GM23338 (cell line): ENCODE results near the gene CALHM2. TPM values are rescaled to one million over a fixed set of nuclear protein-coding genes. Genes with fewer than 3 reads are reported as not detected.

Experiments used
- ATAC-seq: fragments of 200-7000 bp; cut with Tn5 transposase; 3 replicates; pipeline ENCODE4 v1.9.1; 2020
- DNase-seq: peaks from one replicate; pipeline ENCODE4 v3.0.0-alpha.2; 2015; ENCODE audit warnings: low spot score
- H2AFZ ChIP-seq: fragments of 200-600 bp; sonication (generic); 2 replicates; pipeline ENCODE4 v1.8.0; 2016; ENCODE audit warnings: antibody characterized with exemption, mild to moderate bottlenecking, moderate library complexity
- H3F3A ChIP-seq: fragments of 200-600 bp; sonication (generic); replicated peaks from 2 replicates; pipeline ENCODE4 v1.8.0; 2017; ENCODE audit warnings: antibody characterized with exemption, mixed run types, low read depth
- H3K27ac ChIP-seq: fragments of 200-600 bp; sonication (generic); 2 replicates; pipeline ENCODE4 v1.6.1; 2016; ENCODE audit warnings: low read depth
- H3K27me3 ChIP-seq: fragments of 200-600 bp; sonication (generic); 2 replicates; pipeline ENCODE4 v1.8.0; 2016; ENCODE audit warnings: mild to moderate bottlenecking, mixed run types, moderate library complexity; ENCODE audit not compliant: insufficient read depth
- H3K36me3 ChIP-seq: fragments of 200-600 bp; sonication (generic); 2 replicates; pipeline ENCODE4 v1.8.0; 2016; ENCODE audit warnings: mild to moderate bottlenecking; ENCODE audit not compliant: insufficient read depth
- H3K4me1 ChIP-seq: fragments of 200-600 bp; sonication (generic); 2 replicates; pipeline ENCODE4 v1.8.0; 2016; ENCODE audit warnings: mild to moderate bottlenecking, moderate library complexity; ENCODE audit not compliant: insufficient read depth
- H3K4me2 ChIP-seq: fragments of 200-600 bp; sonication (generic); 2 replicates; pipeline ENCODE4 v1.7.1; 2017; ENCODE audit warnings: mixed run types
- H3K4me3 ChIP-seq: fragments of 200-600 bp; sonication (generic); 2 replicates; pipeline ENCODE4 v1.6.1; 2016; ENCODE audit warnings: mixed run types
- H3K79me2 ChIP-seq: fragments of 200-600 bp; sonication (generic); replicated peaks from 2 replicates; pipeline ENCODE4 v1.8.0; 2017; ENCODE audit warnings: mild to moderate bottlenecking; ENCODE audit not compliant: insufficient read depth
- H3K9me2 ChIP-seq: fragments of 200-600 bp; sonication (generic); 2 replicates; pipeline ENCODE4 v1.8.0; 2017; ENCODE audit not compliant: insufficient read depth
- H4K20me1 ChIP-seq: fragments of 200-600 bp; sonication (generic); replicated peaks from 2 replicates; pipeline ENCODE4 v1.8.0; 2017; ENCODE audit warnings: mild to moderate bottlenecking; ENCODE audit not compliant: insufficient read depth
- H3K27ac Mint-ChIP-seq: 2 replicates; pipeline ENCODE4 v1.8.0; 2020; ENCODE audit warnings: inconsistent platforms, mild to moderate bottlenecking, moderate library complexity, mixed read lengths
- H3K27me3 Mint-ChIP-seq: 3 replicates; pipeline ENCODE4 v1.8.0; 2022; ENCODE audit warnings: low read depth, mild to moderate bottlenecking, moderate library complexity, mixed read lengths, inconsistent platforms; ENCODE audit not compliant: insufficient read depth, poor library complexity
- H3K36me3 Mint-ChIP-seq: 3 replicates; pipeline ENCODE4 v1.8.0; 2021; ENCODE audit warnings: low read depth, mild to moderate bottlenecking, inconsistent platforms, moderate library complexity, mixed read lengths
- H3K4me1 Mint-ChIP-seq: 3 replicates; pipeline ENCODE4 v1.8.0; 2020; ENCODE audit warnings: mild to moderate bottlenecking, inconsistent platforms, mixed read lengths
- H3K4me3 Mint-ChIP-seq: 3 replicates; pipeline ENCODE4 v1.8.0; 2021; ENCODE audit warnings: moderate library complexity, mild to moderate bottlenecking, inconsistent platforms, mixed read lengths
- H3K9me3 Mint-ChIP-seq: 3 replicates; pipeline ENCODE4 v1.8.0; 2020; ENCODE audit warnings: moderate library complexity, mild to moderate bottlenecking, inconsistent platforms, mixed read lengths
- CREB1 ChIP-seq: fragments of 250-450 bp; sonication (Bioruptor Pico); IDR thresholded peaks from 2 replicates; pipeline ENCODE4 v1.5.0; 2020; ENCODE audit warnings: low read depth, mild to moderate bottlenecking, moderate library complexity
- CTCF ChIP-seq, 2 experiments: fragments of 200-600 bp in 1 of 2; sonication (generic) in 1 of 2; conservative IDR thresholded peaks; 2 replicates each; pipeline versions ENCODE4 v1.5.1 to v1.6.1; 2016 to 2017; ENCODE audit warnings: antibody characterized with exemption in 2 of 2, low read depth in 2 of 2, mild to moderate bottlenecking in 2 of 2, moderate library complexity in 1 of 2
- ETS1 ChIP-seq: IDR thresholded peaks from 2 replicates; pipeline ENCODE4 v1.6.1; 2016; ENCODE audit warnings: antibody characterized with exemption
- EZH2 ChIP-seq: fragments of 200-600 bp; sonication (generic); IDR thresholded peaks from one replicate; pipeline ENCODE4 v1.8.0; 2017; ENCODE audit warnings: antibody characterized with exemption, mild to moderate bottlenecking, low read depth; ENCODE audit not compliant: unreplicated experiment
- EZH2phosphoT487 ChIP-seq: fragments of 200-600 bp; sonication (generic); IDR thresholded peaks from one replicate; pipeline ENCODE4 v1.8.1; 2018; ENCODE audit warnings: antibody characterized with exemption; ENCODE audit not compliant: unreplicated experiment
- JUNB ChIP-seq: IDR thresholded peaks from one replicate; pipeline ENCODE4 v1.6.1; 2016; ENCODE audit warnings: antibody characterized with exemption; ENCODE audit not compliant: unreplicated experiment
- NANOG ChIP-seq: IDR thresholded peaks from 2 replicates; pipeline ENCODE4 v1.6.1; 2016; ENCODE audit warnings: antibody characterized with exemption, borderline replicate concordance
- POLR2AphosphoS5 ChIP-seq: IDR thresholded peaks from 2 replicates; pipeline ENCODE4 v1.6.1; 2016; ENCODE audit warnings: antibody characterized with exemption, low read depth
- REST ChIP-seq: IDR thresholded peaks from one replicate; pipeline ENCODE4 v1.6.1; 2018; ENCODE audit warnings: antibody characterized with exemption; ENCODE audit not compliant: unreplicated experiment
- STAT1 ChIP-seq: IDR thresholded peaks from one replicate; pipeline ENCODE4 v1.6.1; 2016; ENCODE audit warnings: antibody characterized with exemption; ENCODE audit not compliant: unreplicated experiment
- ZNF114 ChIP-seq: fragments of 250-450 bp; sonication (Bioruptor Pico); IDR thresholded peaks from 2 replicates; pipeline ENCODE4 v1.5.0; 2020; ENCODE audit warnings: mild to moderate bottlenecking, moderate library complexity
- ZNF331 ChIP-seq: fragments of 250-450 bp; sonication (Bioruptor Pico); IDR thresholded peaks from 2 replicates; pipeline ENCODE4 v1.5.0; 2020; ENCODE audit warnings: low read depth, mild to moderate bottlenecking, moderate library complexity
- ZNF462 ChIP-seq: fragments of 250-450 bp; sonication (Bioruptor Pico); IDR thresholded peaks from 2 replicates; pipeline ENCODE4 v1.5.0; 2020; ENCODE audit warnings: mild to moderate bottlenecking, moderate library complexity
- polyA plus RNA-seq: library from polyadenylated mRNA; unstranded; fragments of >200 nt; fragmentation: Nextera tagmentation; extraction: Ambion mirVana; gene quantifications from 2 replicates; pipeline ENCODE4 v1.2.1, GENCODE V29; 2016
- total RNA-seq: library from RNA; depleted of rRNA; stranded (reverse); fragments of >200 nt; shearing (Covaris generic); gene quantifications from 2 replicates; pipeline ENCODE4 v1.2.3, GENCODE V29; 2014

The CALHM2 gene
- total and polyA plus RNA-seq, 2 experiments from 2014 or later = 2.1 to 2.2 TPM

DNA sequence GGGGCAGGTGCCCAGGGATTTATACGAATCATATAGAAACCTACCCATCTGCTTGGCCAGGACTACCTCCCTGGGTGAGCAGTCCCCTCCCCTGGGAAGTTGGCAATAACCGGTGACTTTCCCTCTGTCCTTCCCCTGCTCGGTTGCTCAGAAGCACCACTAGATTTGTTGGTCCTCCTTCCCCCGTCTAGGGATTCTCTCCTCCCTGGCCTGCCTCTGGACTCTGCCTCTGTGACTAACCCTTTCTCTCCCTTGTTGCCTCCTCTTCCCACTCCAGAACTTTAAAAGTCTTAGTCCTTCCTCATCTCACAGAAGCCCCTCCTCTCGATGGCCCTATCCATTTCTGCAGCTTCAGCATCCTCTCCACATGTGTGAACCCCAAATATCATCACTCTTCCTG is 17.0 kb upstream of the CALHM2 start:
- Mint-ChIP-seq H3K27me3 (peaks cover 13% of the 10 kb centered on the region), H3K9me3 (no peaks in the 10 kb centered on the region), H3K36me3 (no peaks in the 10 kb centered on the region), H3K4me1 (peaks cover 19% of the 10 kb centered on the region), H3K27ac (no peak overlapping the region), H3K4me3 (no peak overlapping the region; the same call in 2 of the 3 replicates)
- Histone ChIP-seq H3K4me3 (no peak overlapping the region), H3K4me2 (no peak overlapping the region), H3K27me3 (no peaks in the 10 kb centered on the region), H2AFZ (no peak overlapping the region), H3K36me3 (no peaks in the 10 kb centered on the region), H3K4me1 (no peaks in the 10 kb centered on the region), H3K27ac (no peak overlapping the region), H3K79me2 (no peaks in the 10 kb centered on the region), H3F3A (no peaks in the 10 kb centered on the region), H4K20me1 (no peaks in the 10 kb centered on the region), H3K9me2 (no peaks in the 10 kb centered on the region)
- no peak for ATAC-seq
- no peak for TF ChIP-seq NANOG
- TF ChIP-seq CREB1 (CRISPR knock-in tag) = no peak
- no peak for TF ChIP-seq REST
- TF ChIP-seq ZNF331 (CRISPR knock-in tag) = no peak
- no peak for TF ChIP-seq POLR2AphosphoS5
- no peak for TF ChIP-seq EZH2
- no peak for TF ChIP-seq ZNF462 (CRISPR knock-in tag)
- no peak for TF ChIP-seq ZNF114
- TF ChIP-seq JUNB = no peak
- TF ChIP-seq EZH2phosphoT487 = no peak
- no peak for TF ChIP-seq CTCF (conservative IDR thresholded peaks at IDR 0.05; ENCODE audit: low read depth in 2 of 2)
- TF ChIP-seq STAT1 = no peak
- TF ChIP-seq ETS1 = no peak
- DNase-seq = no peak
